ENCODE data around the gene LRRC73.

GRCh38 chr6:43516367-43516696 is 6.2 kb upstream of the LRRC73 start:
- no peak for TF ChIP-seq CTCF (IDR thresholded peaks at IDR 0.05)
- no peak for TF ChIP-seq POLR2A (IDR thresholded peaks at IDR 0.05)

Measured in breast epithelium (tissue), 3 donors.